ENCODE data around the gene ADGRG6.

ADGRG6 gene

GRCh38 chr6:142412658-142413057, 110.9 kb downstream of the ADGRG6 start:
- no peak overlapping the region for H2AFZ ChIP-seq (ENCODE audit: low read length)
- H3K9me3 ChIP-seq (ENCODE audit: low read length) = no peaks in the 10 kb centered on the region
- no peak overlapping the region for H3K4me2 ChIP-seq (ENCODE audit: low read length)
- no peaks in the 10 kb centered on the region for H4K20me1 ChIP-seq (ENCODE audit: insufficient read depth, low read length)
- H3K79me2 ChIP-seq (ENCODE audit: insufficient read depth, low read length) = no peaks in the 10 kb centered on the region
- no peaks in the 10 kb centered on the region for H3K27me3 ChIP-seq (ENCODE audit: insufficient read depth, low read length)
- H3K9me2 ChIP-seq (ENCODE audit: low read depth, low read length) = no peaks in the 10 kb centered on the region
- no peaks in the 10 kb centered on the region for H3K4me1 ChIP-seq (ENCODE audit: insufficient read depth, low read length, severe bottlenecking)
- no peak overlapping the region for H3K9ac ChIP-seq (ENCODE audit: low read length)
- TF ChIP-seq, protein P1, sequence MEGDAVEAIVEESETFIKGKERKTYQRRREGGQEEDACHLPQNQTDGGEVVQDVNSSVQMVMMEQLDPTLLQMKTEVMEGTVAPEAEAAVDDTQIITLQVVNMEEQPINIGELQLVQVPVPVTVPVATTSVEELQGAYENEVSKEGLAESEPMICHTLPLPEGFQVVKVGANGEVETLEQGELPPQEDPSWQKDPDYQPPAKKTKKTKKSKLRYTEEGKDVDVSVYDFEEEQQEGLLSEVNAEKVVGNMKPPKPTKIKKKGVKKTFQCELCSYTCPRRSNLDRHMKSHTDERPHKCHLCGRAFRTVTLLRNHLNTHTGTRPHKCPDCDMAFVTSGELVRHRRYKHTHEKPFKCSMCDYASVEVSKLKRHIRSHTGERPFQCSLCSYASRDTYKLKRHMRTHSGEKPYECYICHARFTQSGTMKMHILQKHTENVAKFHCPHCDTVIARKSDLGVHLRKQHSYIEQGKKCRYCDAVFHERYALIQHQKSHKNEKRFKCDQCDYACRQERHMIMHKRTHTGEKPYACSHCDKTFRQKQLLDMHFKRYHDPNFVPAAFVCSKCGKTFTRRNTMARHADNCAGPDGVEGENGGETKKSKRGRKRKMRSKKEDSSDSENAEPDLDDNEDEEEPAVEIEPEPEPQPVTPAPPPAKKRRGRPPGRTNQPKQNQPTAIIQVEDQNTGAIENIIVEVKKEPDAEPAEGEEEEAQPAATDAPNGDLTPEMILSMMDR (IDR thresholded peaks at IDR 0.05; ENCODE audit: low read length) = no peak
- TF ChIP-seq EZH2 (IDR thresholded peaks at IDR 0.05; ENCODE audit: borderline replicate concordance, low read length) = no peak
- no peaks in the 10 kb centered on the region for H3K36me3 ChIP-seq (ENCODE audit: insufficient read depth, low read length)
- no peaks in the 10 kb centered on the region for H3F3A ChIP-seq (ENCODE audit: insufficient read depth, low read length)
- H3K27ac ChIP-seq (ENCODE audit: low read depth, low read length, poor library complexity, severe bottlenecking) = no peak overlapping the region
- H3K4me3 ChIP-seq (ENCODE audit: low read depth, low read length, poor library complexity, severe bottlenecking) = no peak overlapping the region

DNA sequence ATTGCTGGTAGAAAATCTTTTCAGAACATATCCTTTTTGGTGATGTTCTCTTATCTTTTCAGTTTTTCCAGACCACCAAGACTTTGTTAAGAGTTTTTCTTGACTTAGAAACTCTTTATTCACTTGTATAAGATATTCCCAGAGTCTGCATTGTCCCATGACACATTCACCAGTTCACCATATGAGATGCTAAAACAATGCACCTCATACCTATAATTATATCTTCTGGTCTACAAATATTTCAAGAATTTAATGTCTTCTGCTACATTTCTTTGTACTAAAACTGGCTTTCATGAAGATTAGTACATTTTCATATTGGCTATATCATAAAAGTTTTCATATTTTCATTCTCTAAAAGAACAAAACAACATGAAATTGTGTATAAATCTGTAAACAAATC, 111.3 kb downstream of the ADGRG6 start:
- Histone ChIP-seq H3K4me1 (ENCODE audit: insufficient read depth, low read length, severe bottlenecking) (no peaks in the 10 kb centered on the region), H3K27ac (ENCODE audit: low read depth, low read length, poor library complexity, severe bottlenecking) (no peak overlapping the region), H3K4me3 (ENCODE audit: low read depth, low read length, poor library complexity, severe bottlenecking) (no peak overlapping the region), H2AFZ (ENCODE audit: low read length) (no peak overlapping the region), H3F3A (ENCODE audit: insufficient read depth, low read length) (no peaks in the 10 kb centered on the region), H3K9me2 (ENCODE audit: low read depth, low read length) (no peaks in the 10 kb centered on the region), H3K9ac (ENCODE audit: low read length) (no peak overlapping the region), H3K36me3 (ENCODE audit: insufficient read depth, low read length) (no peaks in the 10 kb centered on the region), H3K79me2 (ENCODE audit: insufficient read depth, low read length) (no peaks in the 10 kb centered on the region), H3K9me3 (ENCODE audit: low read length) (no peaks in the 10 kb centered on the region), H3K27me3 (ENCODE audit: insufficient read depth, low read length) (no peaks in the 10 kb centered on the region), H4K20me1 (ENCODE audit: insufficient read depth, low read length) (no peaks in the 10 kb centered on the region), H3K4me2 (ENCODE audit: low read length) (no peak overlapping the region)
- TF ChIP-seq, protein P1 (IDR thresholded peaks at IDR 0.05; ENCODE audit: low read length) = no peak
- TF ChIP-seq EZH2 (IDR thresholded peaks at IDR 0.05; ENCODE audit: borderline replicate concordance, low read length) = no peak

DNA sequence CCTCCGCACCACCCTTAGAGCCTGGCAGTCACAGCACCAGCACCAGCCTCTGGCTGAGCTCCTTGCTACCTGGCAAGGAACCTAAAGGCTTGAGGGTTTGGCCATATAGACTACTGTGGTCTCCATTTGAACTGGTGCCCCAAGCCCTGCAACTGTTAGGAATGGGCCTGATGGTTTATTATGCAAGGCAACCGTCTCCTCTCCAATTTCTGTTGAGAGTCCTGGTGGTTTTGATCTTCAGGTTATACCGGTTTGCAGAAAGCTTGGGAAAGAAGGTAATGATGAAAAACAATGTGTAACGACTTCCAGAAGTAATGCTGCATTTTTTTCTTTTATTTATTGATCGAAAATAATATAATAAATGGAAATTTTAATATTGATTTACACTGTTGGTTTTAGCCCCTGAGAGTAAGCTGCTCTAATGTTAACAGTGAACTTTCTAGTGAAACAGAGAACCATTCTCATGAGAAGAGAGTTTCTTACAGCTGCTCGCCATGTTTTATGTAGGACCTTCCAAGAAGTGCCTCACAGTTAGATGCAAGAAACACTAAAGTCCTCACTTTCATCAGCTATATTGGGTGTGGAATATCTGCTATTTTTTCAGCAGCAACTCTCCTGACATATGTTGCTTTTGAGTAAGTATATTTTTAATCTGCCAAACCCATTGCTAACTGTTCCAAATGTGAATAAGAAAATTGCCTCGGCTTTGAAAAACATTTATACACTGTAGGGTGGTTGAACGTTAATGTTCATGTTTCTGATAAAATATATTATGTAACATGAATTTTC, 112.8 kb downstream of the ADGRG6 start:
- no peaks in the 10 kb centered on the region for H3K79me2 ChIP-seq (ENCODE audit: insufficient read depth, low read length)
- H3K9me2 ChIP-seq (ENCODE audit: low read depth, low read length) = no peaks in the 10 kb centered on the region
- no peaks in the 10 kb centered on the region for H3K4me1 ChIP-seq (ENCODE audit: insufficient read depth, low read length, severe bottlenecking)
- no peaks in the 10 kb centered on the region for H3K27me3 ChIP-seq (ENCODE audit: insufficient read depth, low read length)
- no peaks in the 10 kb centered on the region for H3K9me3 ChIP-seq (ENCODE audit: low read length)
- H3K4me2 ChIP-seq (ENCODE audit: low read length) = no peak overlapping the region
- no peaks in the 10 kb centered on the region for H3F3A ChIP-seq (ENCODE audit: insufficient read depth, low read length)
- H3K4me3 ChIP-seq (ENCODE audit: low read depth, low read length, poor library complexity, severe bottlenecking) = no peak overlapping the region
- no peak for TF ChIP-seq EZH2 (IDR thresholded peaks at IDR 0.05; ENCODE audit: borderline replicate concordance, low read length)
- TF ChIP-seq, protein P1 (IDR thresholded peaks at IDR 0.05; ENCODE audit: low read length) = no peak
- no peaks in the 10 kb centered on the region for H3K36me3 ChIP-seq (ENCODE audit: insufficient read depth, low read length)
- H3K27ac ChIP-seq (ENCODE audit: low read depth, low read length, poor library complexity, severe bottlenecking) = no peak overlapping the region
- H3K9ac ChIP-seq (ENCODE audit: low read length) = no peak overlapping the region
- no peak overlapping the region for H2AFZ ChIP-seq (ENCODE audit: low read length)
- H4K20me1 ChIP-seq (ENCODE audit: insufficient read depth, low read length) = no peaks in the 10 kb centered on the region

All from OCI-LY1 (cell line).